CD1c-positive myeloid dendritic cell (primary cell): ENCODE results near the gene TOMM7.
"Not testable (repeated sequence)": the region's sequence is repeated elsewhere in the genome, so short reads cannot be mapped to it uniquely, and the experiment has no call there.

Source experiments
- DNase-seq: peaks from one replicate; pipeline ENCODE4 v3.0.0-alpha.2; 2016; ENCODE audit errors: extremely low spot score

TOMM7 gene

DNA sequence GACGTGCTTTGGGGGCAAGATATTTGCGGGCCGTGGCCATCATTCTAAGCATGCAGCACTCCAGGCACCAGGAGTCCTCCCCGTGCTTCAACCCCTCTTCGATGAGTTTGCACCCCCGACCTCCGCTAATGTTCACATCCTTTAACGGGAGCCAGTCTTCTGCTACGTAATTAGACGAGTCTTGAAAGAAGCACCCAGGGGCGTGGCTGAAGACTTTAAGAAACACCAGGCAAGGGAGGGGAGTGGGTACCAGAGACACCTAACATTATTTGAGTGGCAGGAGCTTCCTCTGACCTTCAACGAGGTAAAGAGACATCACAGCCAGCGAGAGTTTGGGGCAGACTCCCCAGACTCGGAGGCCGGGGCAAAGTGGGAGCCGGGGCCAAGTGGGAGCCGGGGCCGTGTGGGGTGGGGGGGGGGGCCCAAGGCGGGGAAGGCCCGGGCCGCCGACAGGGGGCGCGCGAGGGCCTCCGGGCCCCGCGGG is 31.1 kb upstream of the TOMM7 start:
- no peak for DNase-seq

GRCh38 chr7:22853138-22853537 is 30.5 kb upstream of the TOMM7 start:
- DNase-seq, result no peak

GRCh38 chr7:22851145-22851544 is 28.5 kb upstream of the TOMM7 start:
- no peak for DNase-seq

DNA sequence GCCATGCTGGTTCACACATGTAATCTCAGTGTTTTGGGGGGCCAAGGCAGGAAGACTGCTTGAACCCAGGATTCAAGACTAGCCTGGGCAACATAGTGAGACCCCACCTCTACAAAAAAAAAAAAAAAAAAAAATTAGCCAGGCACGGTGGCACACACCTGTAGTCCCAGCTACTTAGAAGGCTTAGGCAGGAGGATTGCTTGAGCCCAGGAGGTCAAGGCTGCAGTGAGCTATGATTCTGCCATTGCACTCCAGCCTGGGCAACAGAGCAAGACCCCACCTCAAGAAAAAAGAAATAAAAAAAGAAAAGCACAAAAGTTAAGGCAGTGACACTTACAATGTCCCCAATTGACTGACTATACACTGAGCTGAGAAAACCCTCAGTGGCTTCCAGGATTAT is 27.7 kb upstream of the TOMM7 start:
- not testable (repeated sequence) for DNase-seq

DNA sequence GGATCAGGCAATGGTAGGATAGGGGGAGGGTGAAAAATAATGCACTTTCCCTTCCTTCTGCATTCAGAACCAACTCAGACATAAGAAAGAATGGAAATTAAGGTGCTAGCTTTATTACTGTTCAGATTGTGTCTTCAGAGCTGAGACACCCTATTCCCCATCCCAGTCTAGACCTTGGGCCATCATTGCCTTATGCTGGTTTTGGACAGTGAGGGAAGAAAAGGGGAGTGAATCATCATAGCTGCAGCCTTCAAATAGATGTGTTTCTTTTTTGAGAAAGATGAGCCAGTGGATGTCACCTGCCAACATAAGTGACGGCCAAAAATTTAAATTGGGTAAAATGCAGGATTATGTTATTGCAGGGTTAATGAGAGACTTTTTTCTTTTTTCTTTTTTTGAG is 27.0 kb upstream of the TOMM7 start:
- no peak for DNase-seq

DNA sequence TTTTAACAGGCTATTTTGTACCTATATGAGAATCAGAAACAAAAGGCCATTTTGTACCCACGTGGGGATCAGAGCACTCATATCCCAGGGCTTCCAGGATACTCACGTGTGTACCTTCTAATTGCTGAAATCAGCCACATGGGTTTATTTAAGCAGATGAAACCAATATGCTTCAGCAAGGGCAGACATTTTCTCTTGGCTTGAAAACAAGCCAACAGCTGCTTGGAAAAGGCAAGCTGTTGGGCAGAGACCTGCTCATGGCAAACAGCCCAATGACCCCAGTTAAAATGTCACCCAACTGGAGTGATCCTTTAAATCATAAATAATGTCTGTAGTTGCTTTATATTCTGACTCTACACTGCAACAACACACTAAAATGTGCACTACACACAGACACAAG is 26.5 kb upstream of the TOMM7 start:
- DNase-seq, result no peak

DNA sequence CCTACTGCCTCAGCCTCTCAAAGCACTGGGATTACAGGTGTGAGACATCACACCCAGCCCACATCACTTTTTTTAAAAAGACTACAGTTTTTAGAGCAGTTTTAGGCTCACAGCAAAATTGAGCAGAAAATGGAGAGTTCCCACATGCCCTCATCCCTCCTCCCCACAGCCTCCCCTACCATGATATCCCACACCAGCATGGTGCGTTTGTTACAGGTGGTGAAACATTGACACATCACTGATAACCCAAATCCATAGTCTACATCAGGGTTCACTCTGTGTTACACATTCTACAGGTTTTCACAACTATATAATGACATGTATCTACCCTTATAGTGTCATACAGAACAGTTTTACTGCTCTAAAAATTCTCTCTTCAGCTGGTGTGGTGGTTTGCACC is 24.3 kb upstream of the TOMM7 start:
- DNase-seq, result no peak

DNA sequence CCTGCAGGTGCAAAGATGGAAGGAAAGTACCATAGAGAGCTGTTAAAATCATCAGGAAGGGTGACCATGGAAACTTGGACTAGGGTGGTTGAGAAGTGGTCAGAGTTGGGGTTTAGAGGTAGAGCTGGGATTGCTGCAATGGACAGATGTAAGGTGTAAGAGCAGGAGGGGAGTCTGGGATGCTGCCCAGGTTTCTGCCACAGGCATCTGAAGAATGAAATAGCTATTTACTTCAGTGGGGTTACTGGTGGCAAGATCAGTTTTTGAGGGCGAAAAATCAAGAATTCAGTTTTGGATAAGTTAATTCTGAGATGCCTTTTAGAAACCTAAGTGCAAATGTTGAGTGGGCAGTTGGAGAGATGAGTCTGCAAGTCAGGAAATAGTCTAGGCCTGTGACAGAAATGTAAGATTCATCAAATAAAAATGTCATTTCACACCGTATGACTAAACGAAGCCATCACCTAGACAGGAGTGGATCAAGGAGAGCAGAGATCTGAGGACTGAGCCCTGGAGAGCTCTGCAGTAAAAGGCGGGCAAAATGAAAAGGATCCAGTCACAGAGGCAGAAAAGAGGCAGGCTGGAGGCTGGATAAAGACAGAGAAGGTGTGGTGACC is 22.7 kb upstream of the TOMM7 start:
- no peak for DNase-seq

GRCh38 chr7:22843681-22844309 is 21.1 kb upstream of the TOMM7 start:
- no peak for DNase-seq

- DNase-seq, result no peak
Measured at GRCh38 chr7:22842973-22843372, 20.3 kb upstream of the TOMM7 start.

DNA sequence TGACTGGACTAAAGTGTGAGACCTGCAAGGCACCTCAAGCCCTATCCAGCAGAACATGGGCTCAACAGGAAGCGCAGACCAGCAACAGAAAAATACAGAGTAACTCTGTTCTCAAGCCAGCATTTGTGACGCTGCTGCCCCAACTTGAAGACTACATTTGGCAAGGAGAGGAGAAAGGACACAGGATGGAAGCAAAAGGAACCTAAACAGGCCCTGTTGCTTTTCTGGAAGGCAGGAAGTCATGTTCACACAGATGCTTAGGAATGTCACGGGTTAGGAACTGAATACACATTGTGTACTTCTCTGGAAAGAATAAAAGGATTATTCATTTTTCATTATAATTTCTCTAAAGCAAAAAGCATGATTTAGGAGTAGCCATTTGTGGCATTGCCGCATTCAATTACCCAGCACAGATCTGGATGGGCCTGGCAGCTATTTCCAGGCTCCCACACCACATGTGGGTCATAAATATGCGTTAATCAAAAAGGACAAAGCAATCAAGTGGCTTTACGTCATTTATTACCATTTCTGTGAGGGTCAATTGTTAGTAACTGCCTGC is 19.8 kb upstream of the TOMM7 start:
- DNase-seq, result no peak

- no peak for DNase-seq
Measured at GRCh38 chr7:22841954-22842353, 19.3 kb upstream of the TOMM7 start.

GRCh38 chr7:22837308-22837707 is 14.7 kb upstream of the TOMM7 start:
- DNase-seq, result no peak

GRCh38 chr7:22836506-22836905 is 13.9 kb upstream of the TOMM7 start:
- DNase-seq, result not testable (repeated sequence)

DNA sequence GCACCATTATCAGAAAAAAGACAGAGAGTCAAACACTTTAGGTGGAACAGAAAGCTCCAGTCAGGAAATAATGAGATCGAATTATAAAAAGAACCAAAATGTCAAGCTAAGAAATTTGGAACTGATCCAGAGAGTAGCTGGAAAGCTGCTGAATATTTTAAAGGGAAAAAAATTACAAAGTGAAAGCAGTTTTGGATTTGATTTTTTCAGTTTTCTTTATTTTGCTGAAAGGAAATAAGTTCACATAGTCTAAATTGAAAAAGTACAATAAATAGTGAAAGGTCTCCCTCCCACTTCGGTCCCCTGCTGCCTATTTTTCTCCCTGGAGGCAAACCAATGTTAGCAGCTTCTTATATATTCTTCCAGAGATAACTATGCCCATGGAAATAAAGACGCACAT is 11.3 kb upstream of the TOMM7 start:
- DNase-seq, result no peak

DNA sequence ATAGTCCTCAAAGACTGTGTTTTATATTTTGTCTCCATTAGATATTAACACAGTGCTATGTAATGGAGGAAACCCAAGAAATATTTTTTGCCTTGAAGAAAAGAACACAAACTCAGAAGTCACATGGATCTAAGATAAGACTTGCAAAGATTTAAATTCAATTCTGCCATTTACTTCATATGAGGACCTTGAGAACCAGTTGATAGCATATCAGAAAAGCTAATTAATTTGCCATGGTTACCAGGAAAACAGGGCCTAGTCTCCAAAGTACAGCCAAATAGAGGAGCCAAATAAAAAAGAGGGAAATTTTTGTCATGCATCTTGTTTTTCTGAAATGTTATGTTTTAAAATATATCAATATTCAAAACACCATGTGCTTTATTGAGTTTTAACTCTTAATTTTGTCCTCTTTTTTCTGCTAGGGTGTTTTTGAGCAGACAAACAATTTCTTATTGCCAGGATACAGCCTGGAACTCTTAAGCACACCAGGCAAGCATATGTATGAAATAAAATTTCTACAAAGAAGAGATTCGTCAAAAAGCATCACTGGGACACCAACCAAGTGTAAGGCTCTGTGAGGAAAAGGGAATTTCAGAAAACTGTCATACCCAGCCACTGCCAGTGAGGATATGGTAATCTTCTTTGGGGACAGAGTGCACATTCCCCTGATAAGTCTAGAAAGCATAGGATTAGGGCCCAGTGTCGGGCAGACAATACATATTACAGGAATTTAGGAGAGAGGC is 10.6 kb upstream of the TOMM7 start:
- no peak for DNase-seq

GRCh38 chr7:22832401-22832800 is 9.8 kb upstream of the TOMM7 start:
- DNase-seq, result no peak

GRCh38 chr7:22831602-22832305 is 9.1 kb upstream of the TOMM7 start:
- no peak for DNase-seq

GRCh38 chr7:22827563-22827962 is 4.9 kb upstream of the TOMM7 start:
- DNase-seq, result peak; percentile 5

DNA sequence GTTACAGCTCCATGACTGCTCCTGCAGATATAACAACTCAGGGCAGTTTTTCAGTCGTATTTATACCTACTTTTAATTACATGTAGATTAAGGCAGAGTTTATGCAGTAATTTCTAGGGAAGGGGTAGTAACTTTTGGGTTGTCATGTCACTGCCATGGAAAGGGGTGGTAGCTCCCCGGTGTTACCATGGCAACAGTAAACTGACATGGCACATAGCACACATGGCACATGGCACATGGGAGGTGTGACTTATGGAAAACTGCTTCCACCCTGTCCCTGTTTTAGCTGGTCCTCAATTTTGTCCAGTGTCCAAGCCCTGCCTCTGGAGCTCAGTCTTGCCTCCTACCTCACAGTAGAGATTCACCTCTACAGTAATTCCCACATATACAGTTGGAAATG is 3.9 kb upstream of the TOMM7 start:
- no peak for DNase-seq

GRCh38 chr7:22824760-22825159 is 2.1 kb upstream of the TOMM7 start:
- DNase-seq, result no peak

DNA sequence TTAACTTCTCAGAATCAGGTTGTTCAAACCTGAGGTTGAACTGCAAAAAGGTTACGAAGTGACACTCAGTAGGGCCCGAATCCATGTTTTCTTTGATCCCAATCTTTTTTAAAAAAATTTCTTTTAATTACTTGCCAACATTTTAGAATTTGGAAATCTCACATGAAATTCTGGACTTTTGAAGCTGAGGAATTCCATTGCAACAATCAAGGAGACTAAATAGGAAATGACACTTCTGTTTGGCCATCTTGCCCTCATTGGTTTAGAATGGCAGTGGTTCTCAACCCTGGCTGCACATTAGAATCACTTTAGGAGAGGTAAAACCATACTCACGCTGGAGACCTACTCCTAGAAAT is 471 bp upstream of the TOMM7 start:
- no peak for DNase-seq
